ENCODE results near the gene SLC12A9. TPM values are rescaled to one million over a fixed set of nuclear protein-coding genes. Genes with fewer than 3 reads are reported as not detected.
A peak's percentile ranks its signal among the peaks of the same experiment; 100 is the strongest.

SLC12A9 gene
- total RNA-seq, 1 donor from 2014 or later = 27.7 TPM

DNA sequence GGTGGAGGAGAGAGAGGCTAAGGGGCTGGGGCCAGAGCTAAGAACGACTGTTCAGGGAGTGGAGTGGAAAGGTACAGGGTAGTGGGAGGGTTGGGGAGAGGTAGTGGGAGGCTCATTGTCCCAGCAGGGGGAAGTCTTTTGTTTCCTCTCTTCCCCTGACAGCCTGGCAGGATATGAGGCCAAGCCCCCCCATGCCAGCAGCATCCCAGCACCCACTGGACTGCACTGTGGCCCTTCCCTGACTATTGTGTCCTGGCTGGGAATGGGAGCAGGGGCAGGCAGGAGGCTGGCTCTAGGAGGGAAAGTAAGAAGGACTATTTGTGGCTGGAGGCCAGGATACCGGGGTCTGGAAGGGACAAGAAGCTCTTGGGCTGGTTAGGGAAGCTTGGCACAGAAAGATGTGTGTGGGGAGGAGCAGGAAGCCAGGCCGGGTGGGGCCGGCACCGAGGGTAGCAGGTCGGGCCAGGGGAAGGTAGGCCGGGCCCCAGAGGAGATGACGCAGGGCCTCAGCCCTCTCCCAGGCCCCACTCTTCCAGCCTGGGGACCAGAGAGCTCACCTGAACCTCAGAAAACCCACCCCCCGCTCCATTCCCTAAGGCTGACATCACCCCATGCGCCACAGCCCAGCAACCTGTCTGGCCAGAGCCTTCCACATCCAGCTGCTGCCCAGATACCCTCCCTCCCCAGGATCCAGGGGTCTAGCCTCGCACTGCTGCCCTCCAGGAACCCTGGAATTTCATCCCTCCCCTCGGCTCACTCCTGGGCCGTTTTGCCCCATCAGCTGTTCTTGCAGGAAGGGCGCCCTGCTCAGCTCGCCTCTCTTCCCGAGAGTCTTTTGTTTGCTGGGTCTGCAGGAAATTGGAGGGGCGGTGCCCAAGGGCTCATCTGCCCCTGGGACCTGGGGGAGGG lies 16.4 kb upstream of the SLC12A9 start:
- H3K4me3 Mint-ChIP-seq = peak overlapping the region; percentile 36
- H3K36me3 Mint-ChIP-seq (ENCODE audit: low read depth) = no peaks in the 10 kb centered on the region
- H3K27me3 Mint-ChIP-seq (ENCODE audit: low read depth) = no peaks in the 10 kb centered on the region
- TF ChIP-seq, protein P1, sequence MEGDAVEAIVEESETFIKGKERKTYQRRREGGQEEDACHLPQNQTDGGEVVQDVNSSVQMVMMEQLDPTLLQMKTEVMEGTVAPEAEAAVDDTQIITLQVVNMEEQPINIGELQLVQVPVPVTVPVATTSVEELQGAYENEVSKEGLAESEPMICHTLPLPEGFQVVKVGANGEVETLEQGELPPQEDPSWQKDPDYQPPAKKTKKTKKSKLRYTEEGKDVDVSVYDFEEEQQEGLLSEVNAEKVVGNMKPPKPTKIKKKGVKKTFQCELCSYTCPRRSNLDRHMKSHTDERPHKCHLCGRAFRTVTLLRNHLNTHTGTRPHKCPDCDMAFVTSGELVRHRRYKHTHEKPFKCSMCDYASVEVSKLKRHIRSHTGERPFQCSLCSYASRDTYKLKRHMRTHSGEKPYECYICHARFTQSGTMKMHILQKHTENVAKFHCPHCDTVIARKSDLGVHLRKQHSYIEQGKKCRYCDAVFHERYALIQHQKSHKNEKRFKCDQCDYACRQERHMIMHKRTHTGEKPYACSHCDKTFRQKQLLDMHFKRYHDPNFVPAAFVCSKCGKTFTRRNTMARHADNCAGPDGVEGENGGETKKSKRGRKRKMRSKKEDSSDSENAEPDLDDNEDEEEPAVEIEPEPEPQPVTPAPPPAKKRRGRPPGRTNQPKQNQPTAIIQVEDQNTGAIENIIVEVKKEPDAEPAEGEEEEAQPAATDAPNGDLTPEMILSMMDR (conservative IDR thresholded peaks at IDR 0.05) = no peak
- H3K27ac Mint-ChIP-seq (ENCODE audit: unreplicated experiment) = peak overlapping the region; percentile 86
- H3K4me1 Mint-ChIP-seq = peaks cover 41% of the 10 kb centered on the region
- no peak for DNase-seq (ENCODE audit: low read depth, low spot score)
- H3K9me3 Mint-ChIP-seq = no peaks in the 10 kb centered on the region

DNA sequence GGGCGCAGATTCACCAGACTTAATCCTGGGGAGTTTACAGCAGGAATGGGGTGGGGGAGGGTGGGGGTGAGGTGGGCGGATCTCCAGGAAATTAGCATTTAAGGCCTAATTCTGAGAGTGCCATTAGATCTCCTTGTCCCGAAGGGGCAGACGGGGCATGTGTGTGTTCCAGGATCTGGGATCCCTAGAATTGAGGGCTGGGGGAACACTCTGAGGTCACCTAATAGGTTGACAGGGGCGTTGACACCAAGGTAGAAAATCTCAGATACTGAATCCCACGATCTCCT lies 15.8 kb upstream of the SLC12A9 start:
- H3K4me3 Mint-ChIP-seq = peak overlapping the region; percentile 81
- peak overlapping the region; percentile 94 for H3K27ac Mint-ChIP-seq (ENCODE audit: unreplicated experiment)
- H3K9me3 Mint-ChIP-seq = no peaks in the 10 kb centered on the region
- H3K27me3 Mint-ChIP-seq (ENCODE audit: low read depth) = no peaks in the 10 kb centered on the region
- TF ChIP-seq, protein P1 (conservative IDR thresholded peaks at IDR 0.05) = no peak
- peaks cover 41% of the 10 kb centered on the region for H3K4me1 Mint-ChIP-seq
- no peaks in the 10 kb centered on the region for H3K36me3 Mint-ChIP-seq (ENCODE audit: low read depth)
- no peak for DNase-seq (ENCODE audit: low read depth, low spot score)

DNA sequence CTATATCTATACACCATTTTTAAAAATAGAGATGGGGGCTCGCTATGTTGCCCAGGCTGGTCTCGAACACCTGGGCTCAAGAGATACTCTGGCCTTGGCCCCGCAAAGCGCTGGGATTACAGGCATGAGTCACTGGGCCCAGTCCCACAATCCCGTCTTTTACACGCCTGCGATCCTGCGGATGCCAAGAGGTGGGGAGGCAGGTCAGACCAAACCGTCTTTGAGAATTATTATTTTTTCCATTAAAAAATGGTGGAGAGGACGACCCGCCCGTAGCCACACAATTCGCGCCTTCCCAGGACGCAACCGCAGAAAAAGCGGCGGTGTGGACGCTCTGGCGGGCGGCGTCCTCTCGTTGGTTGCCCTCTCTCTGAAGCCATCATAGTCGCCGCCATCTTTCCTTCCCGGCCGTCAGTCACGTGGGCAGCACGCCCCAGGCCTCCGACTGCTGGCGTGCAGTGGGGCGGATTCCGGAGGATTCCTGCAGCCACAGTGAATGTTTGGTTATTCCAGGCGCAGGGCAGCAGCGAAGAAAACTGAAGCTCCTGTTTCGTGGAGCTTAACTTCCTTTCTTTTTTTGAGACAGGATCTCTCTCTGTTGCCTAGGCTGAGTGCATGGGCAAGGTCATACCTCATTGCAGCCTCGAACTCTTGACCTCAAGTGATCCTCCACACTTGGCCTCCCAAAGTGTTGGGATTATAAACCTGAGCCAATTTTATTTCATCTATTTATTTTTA lies 15.2 kb upstream of the SLC12A9 start:
- peak; percentile 78 for DNase-seq (ENCODE audit: low read depth, low spot score)
- no peaks in the 10 kb centered on the region for H3K36me3 Mint-ChIP-seq (ENCODE audit: low read depth)
- H3K27ac Mint-ChIP-seq (ENCODE audit: unreplicated experiment) = peak overlapping the region; percentile 94
- H3K27me3 Mint-ChIP-seq (ENCODE audit: low read depth) = no peaks in the 10 kb centered on the region
- TF ChIP-seq, protein P1 (conservative IDR thresholded peaks at IDR 0.05) = no peak
- no peaks in the 10 kb centered on the region for H3K9me3 Mint-ChIP-seq
- peaks cover 46% of the 10 kb centered on the region for H3K4me1 Mint-ChIP-seq
- H3K4me3 Mint-ChIP-seq = peak overlapping the region; percentile 81

DNA sequence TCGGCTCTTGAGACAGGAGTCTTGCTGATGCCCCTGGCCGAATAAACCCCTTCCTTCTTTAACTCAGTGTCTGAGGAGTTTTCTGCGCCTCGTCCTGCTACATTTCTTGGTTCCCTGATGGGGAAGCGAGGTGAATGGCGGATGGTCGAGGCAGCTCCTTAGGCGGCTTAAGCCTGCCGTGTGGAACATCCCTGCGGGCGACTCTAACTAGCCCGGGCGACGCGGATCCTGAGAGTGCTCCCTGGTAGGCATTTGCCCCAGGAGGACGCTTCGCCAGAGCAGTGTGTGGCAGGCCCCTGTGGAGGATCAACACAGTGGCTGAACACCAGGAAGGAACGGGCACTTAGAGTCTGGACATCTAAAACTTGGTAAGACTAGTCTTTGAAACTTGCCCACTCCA lies 13.2 kb upstream of the SLC12A9 start:
- Mint-ChIP-seq H3K27ac (ENCODE audit: unreplicated experiment) (no peak overlapping the region), H3K36me3 (ENCODE audit: low read depth) (no peaks in the 10 kb centered on the region), H3K4me3 (no peak overlapping the region), H3K27me3 (ENCODE audit: low read depth) (no peaks in the 10 kb centered on the region), H3K4me1 (peaks cover 41% of the 10 kb centered on the region), H3K9me3 (no peaks in the 10 kb centered on the region)
- TF ChIP-seq, protein P1 (conservative IDR thresholded peaks at IDR 0.05) = no peak
- no peak for DNase-seq (ENCODE audit: low read depth, low spot score)

DNA sequence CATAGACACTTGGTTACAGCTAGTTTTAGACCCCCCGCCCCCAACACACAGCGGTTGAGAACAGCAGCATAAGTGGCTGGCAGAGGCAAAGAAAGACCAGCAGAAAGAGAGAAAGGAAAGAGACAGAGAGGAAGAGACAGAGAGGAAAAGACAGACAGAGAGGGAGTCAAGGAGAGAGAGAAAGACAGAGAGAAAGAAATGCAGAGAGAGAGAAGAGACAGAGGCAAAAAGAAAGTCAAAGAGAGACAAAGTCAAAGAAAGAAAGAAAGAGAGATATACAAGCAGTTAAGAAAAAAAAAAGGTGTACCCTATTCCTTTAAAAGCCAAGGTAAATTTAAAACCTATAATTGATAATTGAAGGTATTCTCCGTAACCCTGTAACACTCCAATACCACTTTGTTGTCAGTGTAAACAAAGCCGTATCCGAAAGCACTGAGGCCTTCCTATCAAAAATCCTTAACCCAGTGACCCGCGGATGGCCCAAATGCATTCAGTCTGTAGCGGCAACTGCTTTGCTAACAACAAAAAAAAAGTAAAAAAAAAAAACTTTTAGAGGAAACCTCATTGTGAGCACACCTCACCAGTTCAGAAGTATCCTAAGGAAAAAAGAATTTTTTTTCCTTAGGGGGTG lies 11.9 kb upstream of the SLC12A9 start:
- no peaks in the 10 kb centered on the region for H3K27me3 Mint-ChIP-seq (ENCODE audit: low read depth)
- TF ChIP-seq, protein P1 (conservative IDR thresholded peaks at IDR 0.05) = no peak
- DNase-seq (ENCODE audit: low read depth, low spot score) = no peak
- peak overlapping the region; percentile 2 for H3K4me3 Mint-ChIP-seq
- H3K9me3 Mint-ChIP-seq = no peaks in the 10 kb centered on the region
- peaks cover 37% of the 10 kb centered on the region for H3K4me1 Mint-ChIP-seq
- H3K27ac Mint-ChIP-seq (ENCODE audit: unreplicated experiment) = peak overlapping the region; percentile 72
- no peaks in the 10 kb centered on the region for H3K36me3 Mint-ChIP-seq (ENCODE audit: low read depth)

Measured in neural crest cell (in vitro differentiated cells).